AG04449 (cell line): ENCODE results near the gene CYBC1.

Experiments used
- CTCF ChIA-PET: fragments of 350-600 bp; formaldehyde crosslinking; extraction: SDS; loops from one replicate; lab custom pipeline; 2021; ENCODE audit warnings: antibody characterized with exemption; lab: Yijun Ruan, JAX
- POLR2A ChIA-PET: fragments of 400-600, 350-600 bp; formaldehyde crosslinking; extraction: SDS; loops from one replicate; lab custom pipeline; 2020; ENCODE audit warnings: antibody characterized with exemption, inconsistent platforms; lab: Yijun Ruan, JAX
- DNase-seq: peaks from one replicate; pipeline ENCODE4 v3.0.0-alpha.2; 2010; ENCODE audit warnings: low read depth, low spot score
- H3K4me3 ChIP-seq: 2 replicates; pipeline ENCODE4 v1.5.1; 2011; ENCODE audit warnings: low read depth, mild to moderate bottlenecking, control low read depth, low read length
- TF ChIP-seq, protein P1 (sequence below): IDR thresholded peaks from one replicate; pipeline ENCODE4 v1.5.1; 2011; ENCODE audit warnings: mild to moderate bottlenecking, moderate library complexity, low read length, control low read depth, inconsistent platforms; ENCODE audit not compliant: insufficient read depth; ENCODE audit errors: missing control alignments

CYBC1 gene

DNA sequence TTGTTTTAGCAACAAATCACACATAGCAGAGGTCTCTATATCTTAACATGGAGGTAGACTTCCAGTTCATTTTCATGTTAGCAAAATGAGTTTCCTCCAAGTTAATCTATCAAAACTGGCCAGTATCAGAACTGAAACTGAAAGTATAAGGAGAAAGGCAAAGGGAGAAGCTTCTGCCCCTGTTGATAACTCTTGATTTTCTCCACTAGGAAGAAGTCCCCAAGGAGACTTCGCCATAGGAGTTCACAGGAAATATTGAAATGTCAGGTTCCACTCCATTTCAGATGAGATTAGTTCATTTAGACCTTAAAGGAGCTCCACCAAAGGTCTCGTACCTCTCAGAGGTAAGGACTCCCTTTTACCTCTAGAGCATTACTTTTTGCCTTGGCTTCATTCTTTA is 31.0 kb downstream of the CYBC1 start:
- H3K4me3 ChIP-seq, result peak overlapping the region; percentile 80
- CTCF ChIA-PET, result interaction anchor here (0.9 to 7.1 kb wide), 11 partner anchors 8 to 175 kb away, joined by 3 to 61 read pairs (median 4); no protein-coding TSS in a partner anchor
- POLR2A ChIA-PET, result no interaction called here

DNA sequence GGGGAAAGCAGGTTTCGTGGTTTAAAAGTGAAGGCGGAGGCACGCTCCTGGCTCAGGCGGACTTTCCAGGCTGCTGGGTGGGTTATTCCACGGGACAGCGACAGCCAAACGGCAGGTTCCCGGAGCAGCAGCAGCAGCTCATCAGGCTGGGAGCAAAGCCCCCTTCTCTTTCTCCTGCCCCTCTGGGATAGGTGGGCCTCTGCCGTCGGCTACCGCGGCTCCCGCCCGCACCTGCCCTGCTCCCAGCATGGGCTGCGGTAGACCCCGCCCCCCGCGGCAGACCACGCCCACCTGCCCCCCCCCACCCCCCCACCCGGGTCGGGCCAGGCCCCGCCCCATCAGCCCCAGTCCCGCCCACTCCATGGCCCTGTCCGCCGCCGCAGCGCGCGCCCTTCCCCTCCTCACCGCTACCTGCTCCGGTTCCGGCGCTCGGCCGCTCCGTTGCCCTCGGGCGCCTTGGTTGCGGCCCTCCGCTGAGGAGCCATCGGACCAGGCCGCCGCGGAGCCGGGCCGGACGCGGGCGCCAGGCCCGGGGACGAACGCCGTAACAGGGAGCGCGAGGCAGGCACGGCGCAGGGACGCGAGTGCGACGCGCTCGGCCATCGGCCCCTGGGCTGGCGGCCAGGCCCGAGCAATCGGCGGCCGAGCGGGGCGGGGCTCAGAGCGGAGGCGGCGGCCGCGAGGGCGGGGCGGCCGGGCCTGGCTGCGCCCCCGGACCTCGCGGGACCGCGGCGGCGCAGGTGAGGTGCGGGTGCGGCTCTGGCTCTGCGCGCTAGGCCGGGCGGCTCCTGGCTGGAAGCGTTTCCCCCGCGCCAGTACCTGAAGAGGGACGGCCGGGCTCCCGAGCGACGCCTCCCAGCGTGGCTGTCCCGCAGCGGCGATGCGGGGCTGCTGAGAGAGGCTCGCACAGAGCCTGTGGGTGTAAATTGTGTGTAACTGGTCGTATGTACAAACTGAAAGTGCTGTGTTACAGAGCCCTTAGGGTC is 32.3 kb downstream of the CYBC1 start, which contains the start of the genes HEXD and OGFOD3:
TSS of gene HEXD (plus strand) at position 347 of the 986 bp plus-strand sequence. CDS start 1,453 bp downstream, outside the sequence.
TSS of gene OGFOD3 (minus strand) at position 586 of the 986 bp plus-strand sequence. CDS start at position 485, 101 bp downstream.
- TF ChIP-seq, protein P1, sequence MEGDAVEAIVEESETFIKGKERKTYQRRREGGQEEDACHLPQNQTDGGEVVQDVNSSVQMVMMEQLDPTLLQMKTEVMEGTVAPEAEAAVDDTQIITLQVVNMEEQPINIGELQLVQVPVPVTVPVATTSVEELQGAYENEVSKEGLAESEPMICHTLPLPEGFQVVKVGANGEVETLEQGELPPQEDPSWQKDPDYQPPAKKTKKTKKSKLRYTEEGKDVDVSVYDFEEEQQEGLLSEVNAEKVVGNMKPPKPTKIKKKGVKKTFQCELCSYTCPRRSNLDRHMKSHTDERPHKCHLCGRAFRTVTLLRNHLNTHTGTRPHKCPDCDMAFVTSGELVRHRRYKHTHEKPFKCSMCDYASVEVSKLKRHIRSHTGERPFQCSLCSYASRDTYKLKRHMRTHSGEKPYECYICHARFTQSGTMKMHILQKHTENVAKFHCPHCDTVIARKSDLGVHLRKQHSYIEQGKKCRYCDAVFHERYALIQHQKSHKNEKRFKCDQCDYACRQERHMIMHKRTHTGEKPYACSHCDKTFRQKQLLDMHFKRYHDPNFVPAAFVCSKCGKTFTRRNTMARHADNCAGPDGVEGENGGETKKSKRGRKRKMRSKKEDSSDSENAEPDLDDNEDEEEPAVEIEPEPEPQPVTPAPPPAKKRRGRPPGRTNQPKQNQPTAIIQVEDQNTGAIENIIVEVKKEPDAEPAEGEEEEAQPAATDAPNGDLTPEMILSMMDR, result no peak
- ChIA-PET POLR2A (no interaction called here), CTCF (interaction anchor here (0.6 to 7.1 kb wide), 15 partner anchors 9 to 174 kb away, joined by 3 to 61 read pairs (median 4); no protein-coding TSS in a partner anchor)
- DNase-seq, result no peak
- peak within 1 kb of the TSS; percentile 80 for H3K4me3 ChIP-seq

More for the DNA sequence above, 31.0 kb downstream of the CYBC1 start:
- TF ChIP-seq, protein P1, result no peak
- no peak for DNase-seq

DNA sequence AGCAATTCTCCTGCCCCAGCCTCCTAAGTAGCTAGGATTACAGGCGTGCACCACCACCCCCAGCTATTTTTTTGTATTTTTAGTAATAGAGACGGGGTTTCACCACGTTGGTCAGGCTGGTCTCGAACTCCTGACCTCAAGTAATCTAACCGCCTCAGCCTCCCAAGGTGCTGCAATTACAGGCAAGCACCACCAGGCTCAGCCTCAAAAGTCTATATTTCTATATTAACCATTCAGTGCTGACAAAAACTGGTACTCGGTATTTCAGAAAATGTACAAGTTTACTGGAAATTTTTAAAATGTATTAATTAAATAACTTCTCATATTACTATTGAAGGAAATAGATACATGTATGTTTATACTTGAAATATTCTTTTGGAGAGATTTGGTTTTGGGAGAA is 33.8 kb downstream of the CYBC1 start:
- DNase-seq, result no peak
- no peak overlapping the region for H3K4me3 ChIP-seq
- ChIA-PET CTCF (interaction anchor here (0.8 to 7.1 kb wide), 14 partner anchors 8 to 117 kb away, joined by 3 to 61 read pairs (median 4); no protein-coding TSS in a partner anchor), POLR2A (no interaction called here)
- TF ChIP-seq, protein P1, result no peak

DNA sequence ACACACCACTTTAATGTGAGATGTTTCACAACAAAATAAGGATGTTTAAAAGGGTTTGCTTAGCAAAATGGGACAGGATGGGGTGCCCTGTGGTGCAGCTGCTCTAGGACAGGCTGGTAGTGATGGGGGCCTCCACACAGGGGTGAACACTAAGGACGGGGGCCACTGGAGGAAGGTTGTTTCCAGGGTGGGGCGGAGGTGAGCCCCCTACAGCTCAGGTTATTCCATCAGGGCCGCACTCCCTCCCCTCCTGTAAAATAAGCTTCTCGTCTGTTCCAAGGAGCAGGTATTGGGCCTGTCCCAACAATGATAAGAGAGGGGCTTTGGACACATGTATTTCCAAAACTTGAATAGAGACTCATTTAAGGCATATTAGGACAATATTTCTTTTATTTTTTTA is 34.3 kb downstream of the CYBC1 start:
- CTCF ChIA-PET, result interaction anchor here (0.7 to 7.1 kb wide), 14 partner anchors 9 to 116 kb away, joined by 3 to 61 read pairs (median 4); no protein-coding TSS in a partner anchor
- POLR2A ChIA-PET, result no interaction called here
- no peak overlapping the region for H3K4me3 ChIP-seq
- TF ChIP-seq, protein P1, result no peak
- DNase-seq, result no peak

DNA sequence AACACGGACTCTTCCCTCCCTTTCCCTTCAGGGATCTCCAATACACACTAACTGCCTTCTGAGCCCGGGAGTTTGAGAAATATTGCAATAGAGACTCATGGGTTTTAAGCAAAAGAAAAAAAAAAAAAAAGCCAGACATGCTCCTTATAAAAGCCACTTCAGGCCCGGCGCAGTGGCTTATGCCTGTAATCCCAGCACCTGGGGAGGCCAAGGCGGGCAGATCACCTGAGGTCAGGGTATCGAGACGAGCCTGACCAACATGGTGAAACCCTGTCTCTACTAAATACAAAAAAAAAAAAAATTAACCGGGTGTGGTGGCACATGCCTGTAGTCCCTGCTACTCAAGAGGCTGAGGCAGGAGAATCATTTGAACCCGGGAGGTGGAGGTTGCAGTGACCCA is 34.8 kb downstream of the CYBC1 start:
- POLR2A ChIA-PET, result no interaction called here
- DNase-seq, result no peak
- CTCF ChIA-PET, result interaction anchor here (0.7 to 7.1 kb wide), 10 partner anchors 9 to 116 kb away, joined by 3 to 61 read pairs (median 4); no protein-coding TSS in a partner anchor
- no peak overlapping the region for H3K4me3 ChIP-seq
- TF ChIP-seq, protein P1, result no peak

DNA sequence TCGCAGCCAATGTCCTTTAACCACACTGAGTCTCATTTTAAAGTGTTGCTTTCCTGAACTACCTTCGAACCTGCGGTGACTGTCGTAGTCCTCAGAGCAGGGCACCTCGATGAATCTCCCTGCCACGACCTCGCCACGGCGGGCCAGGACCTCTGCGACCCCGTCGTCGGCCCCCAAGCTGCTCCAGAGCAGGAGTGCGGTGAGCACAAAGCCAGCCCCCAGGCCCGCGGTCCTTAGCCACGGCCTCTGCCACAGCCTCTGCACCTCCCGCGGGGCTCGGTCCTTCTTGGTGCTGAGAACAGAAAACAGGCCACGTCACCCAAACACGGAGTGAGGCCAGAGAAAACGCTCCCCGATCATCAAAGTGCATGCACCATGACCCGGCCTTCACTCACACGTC is 35.2 kb downstream of the CYBC1 start:
- ChIA-PET CTCF (interaction anchor here (1.1 to 7.1 kb wide), 13 partner anchors 11 to 385 kb away, joined by 3 to 84 read pairs (median 5); partner anchors contain the start of gene TEX19), POLR2A (interaction anchor here (0.5 kb wide), 1 partner anchor 81 kb away, joined by 3 read pairs; no protein-coding TSS in a partner anchor)
- no peak overlapping the region for H3K4me3 ChIP-seq
- no peak for DNase-seq
- TF ChIP-seq, protein P1, result no peak
